HT-29 (cell line): ENCODE results near the gene SLC10A2. TPM values are rescaled to one million over a fixed set of nuclear protein-coding genes. Genes with fewer than 3 reads are reported as not detected.

ENCODE experiments used
- DNase-seq: peaks from one replicate; pipeline ENCODE4 v3.0.0-alpha.2; 2015; ENCODE audit warnings: low spot score
- total RNA-seq: library from RNA; depleted of rRNA; stranded (reverse); fragments of >200 nt; shearing (Covaris generic); gene quantifications from 2 replicates; pipeline ENCODE4 v1.2.3, GENCODE V29; 2014

Gene SLC10A2
- total RNA-seq, 1 experiment from 2014 or later, result not detected

GRCh38 chr13:103055166-103055565 is 11.1 kb downstream of the SLC10A2 start:
- DNase-seq, result no peak

- DNase-seq, result no peak
These were observed 19.5 kb downstream of the SLC10A2 start for GRCh38 chr13:103046676-103047075.

- DNase-seq, result no peak
These were observed 22.2 kb downstream of the SLC10A2 start for GRCh38 chr13:103044056-103044455.

GRCh38 chr13:103040006-103040405 is 26.2 kb downstream of the SLC10A2 start:
- DNase-seq, result no peak

- DNase-seq, result no peak
These were observed 27.0 kb downstream of the SLC10A2 start for GRCh38 chr13:103039183-103039582.

- DNase-seq, result no peak
These were observed 29.9 kb downstream of the SLC10A2 start for GRCh38 chr13:103036268-103036667.

GRCh38 chr13:103033999-103034398 is 32.2 kb downstream of the SLC10A2 start:
- DNase-seq, result no peak

- DNase-seq, result no peak
These were observed 34.8 kb downstream of the SLC10A2 start for GRCh38 chr13:103031332-103031873.

GRCh38 chr13:103030776-103031175 is 35.4 kb downstream of the SLC10A2 start:
- DNase-seq, result no peak

GRCh38 chr13:103029798-103030197 is 36.4 kb downstream of the SLC10A2 start:
- DNase-seq, result no peak

- DNase-seq, result no peak
These were observed 43.9 kb downstream of the SLC10A2 start for GRCh38 chr13:103022336-103022735.

- no peak for DNase-seq
These were observed 47.7 kb downstream of the SLC10A2 start for GRCh38 chr13:103018556-103018955.

GRCh38 chr13:103012646-103013045 is 53.6 kb downstream of the SLC10A2 start:
- no peak for DNase-seq

GRCh38 chr13:103009051-103009840 is 57.0 kb downstream of the SLC10A2 start:
- DNase-seq, result no peak

GRCh38 chr13:103007427-103007762 is 58.8 kb downstream of the SLC10A2 start:
- DNase-seq, result no peak

GRCh38 chr13:103006641-103007426 is 59.4 kb downstream of the SLC10A2 start:
- DNase-seq, result no peak

GRCh38 chr13:103004661-103005345 is 61.4 kb downstream of the SLC10A2 start:
- DNase-seq, result peak; percentile 22

GRCh38 chr13:103003631-103004030 is 62.6 kb downstream of the SLC10A2 start:
- DNase-seq, result no peak

GRCh38 chr13:103002279-103002678 is 63.9 kb downstream of the SLC10A2 start:
- DNase-seq, result peak; percentile 15

GRCh38 chr13:103000157-103000556 is 66.1 kb downstream of the SLC10A2 start:
- DNase-seq, result no peak

- DNase-seq, result no peak
These were observed 66.7 kb downstream of the SLC10A2 start for GRCh38 chr13:102999499-102999898.
